ENCODE data around the gene GLE1.
"Not testable (repeated sequence)": the region's sequence is repeated elsewhere in the genome, so short reads cannot be mapped to it uniquely, and the experiment has no call there.

GLE1 gene

GRCh38 chr9:128552153-128552743 lies 47.7 kb downstream of the GLE1 start, which contains the start of gene SPTAN1:
Gene SPTAN1 (plus strand): TSS chr9:128552587. CDS start chr9:128566741, 14,154 bp downstream.
- peak; percentile 95 for DNase-seq

GRCh38 chr9:128552744-128553440 lies 48.4 kb downstream of the GLE1 start:
- DNase-seq: no peak

GRCh38 chr9:128553728-128554127 lies 49.2 kb downstream of the GLE1 start:
- peak; percentile 42 for DNase-seq

GRCh38 chr9:128554155-128554862 lies 49.8 kb downstream of the GLE1 start:
- DNase-seq: peak; percentile 50

GRCh38 chr9:128555180-128555721 lies 50.7 kb downstream of the GLE1 start:
- no peak for DNase-seq

- no peak for DNase-seq
Observed at GRCh38 chr9:128556276-128556675, 51.8 kb downstream of the GLE1 start.

GRCh38 chr9:128556926-128557634 lies 52.6 kb downstream of the GLE1 start:
- DNase-seq: no peak

- peak; percentile 35 for DNase-seq
Observed at GRCh38 chr9:128558431-128559310, 54.2 kb downstream of the GLE1 start.

GRCh38 chr9:128565578-128565977 lies 61.1 kb downstream of the GLE1 start:
- no peak for DNase-seq

- no peak for DNase-seq
Observed at GRCh38 chr9:128568470-128569078, 64.1 kb downstream of the GLE1 start.

GRCh38 chr9:128575469-128575868 lies 71.0 kb downstream of the GLE1 start:
- no peak for DNase-seq

- no peak for DNase-seq
Observed at GRCh38 chr9:128575916-128576315, 71.4 kb downstream of the GLE1 start.

- DNase-seq: no peak
Observed at GRCh38 chr9:128577206-128577605, 72.7 kb downstream of the GLE1 start.

- no peak for DNase-seq
Observed at GRCh38 chr9:128579194-128579593, 74.7 kb downstream of the GLE1 start.

GRCh38 chr9:128580731-128581130 lies 76.2 kb downstream of the GLE1 start:
- no peak for DNase-seq

GRCh38 chr9:128585155-128585554 lies 80.6 kb downstream of the GLE1 start:
- not testable (repeated sequence) for DNase-seq

GRCh38 chr9:128586934-128587333 lies 82.4 kb downstream of the GLE1 start:
- DNase-seq: not testable (repeated sequence)

GRCh38 chr9:128587453-128587852 lies 82.9 kb downstream of the GLE1 start:
- no peak for DNase-seq

- no peak for DNase-seq
Observed at GRCh38 chr9:128588581-128589233, 84.2 kb downstream of the GLE1 start.

Measured in right kidney (tissue), 1 donor.